HG03280 (cell line): ENCODE results near the gene ADK.

ENCODE experiments used
- ATAC-seq: cut with Tn5 transposase; IDR thresholded peaks from one replicate; pipeline ENCODE4 v1.9.1; 2021; ENCODE audit warnings: mild to moderate bottlenecking, moderate library complexity; ENCODE audit not compliant: unreplicated experiment

ADK gene

GRCh38 chr10:74643596-74643975 lies 492.6 kb downstream of the ADK start:
- ATAC-seq: no peak

GRCh38 chr10:74644738-74645137 lies 493.7 kb downstream of the ADK start:
- no peak for ATAC-seq

DNA sequence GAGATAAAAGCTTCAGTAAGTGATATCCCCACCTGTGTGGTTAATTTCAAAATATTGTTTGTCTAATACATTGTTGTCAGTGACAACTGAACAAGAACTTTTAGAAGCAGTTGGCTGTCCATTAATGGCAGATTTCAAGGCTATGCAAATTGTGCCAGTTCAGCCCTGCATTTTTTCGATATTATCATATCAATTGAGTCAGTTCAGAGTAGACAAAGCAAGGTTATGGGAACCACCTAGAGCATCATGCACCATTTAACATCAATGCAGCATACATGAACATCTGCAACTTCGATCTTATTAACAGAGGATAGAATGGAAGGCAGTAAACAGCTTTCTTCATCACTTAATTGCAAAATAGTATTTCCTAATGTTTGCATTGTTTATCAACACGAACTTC lies 494.7 kb downstream of the ADK start:
- ATAC-seq: no peak

- no peak for ATAC-seq
Measured at GRCh38 chr10:74650613-74651012, 499.6 kb downstream of the ADK start.

GRCh38 chr10:74651565-74651964 lies 500.5 kb downstream of the ADK start:
- ATAC-seq: no peak

DNA sequence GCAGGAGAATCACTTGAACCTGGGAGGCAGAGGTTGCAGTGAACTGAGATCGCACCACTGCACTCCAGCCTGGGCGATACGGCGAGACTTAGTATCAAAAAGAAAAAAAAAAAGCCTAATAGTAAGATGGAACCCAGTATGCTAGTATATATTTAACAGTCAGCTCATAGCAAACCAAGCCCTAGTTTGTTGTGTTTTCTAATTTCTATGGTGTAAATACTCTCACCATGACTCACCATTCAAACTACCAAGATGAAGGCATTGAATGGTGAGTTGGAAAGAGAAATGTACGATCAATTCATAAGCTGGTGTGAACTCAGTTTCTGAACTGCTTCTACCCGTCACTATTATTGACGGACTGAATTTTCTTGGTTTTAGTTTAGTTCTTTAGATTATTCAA lies 501.6 kb downstream of the ADK start:
- ATAC-seq: no peak

DNA sequence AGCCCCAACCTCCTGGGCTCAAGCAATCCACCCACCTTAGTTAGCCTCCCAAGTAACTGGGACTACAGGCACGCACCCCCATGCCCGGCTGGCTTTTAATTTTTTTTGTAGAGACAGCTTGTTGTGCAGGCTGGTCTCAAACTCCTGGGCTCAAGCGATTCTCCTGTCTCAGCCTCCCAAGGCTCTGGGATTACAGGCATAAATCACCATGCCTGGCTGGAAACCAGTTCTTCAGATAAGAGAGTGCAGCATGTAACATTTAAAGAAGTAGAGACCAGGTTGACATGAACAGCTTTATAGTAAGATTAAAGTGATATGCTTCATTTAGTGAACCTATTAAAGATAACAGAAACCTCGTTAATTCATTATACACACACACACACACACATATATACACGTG lies 507.5 kb downstream of the ADK start:
- no peak for ATAC-seq

DNA sequence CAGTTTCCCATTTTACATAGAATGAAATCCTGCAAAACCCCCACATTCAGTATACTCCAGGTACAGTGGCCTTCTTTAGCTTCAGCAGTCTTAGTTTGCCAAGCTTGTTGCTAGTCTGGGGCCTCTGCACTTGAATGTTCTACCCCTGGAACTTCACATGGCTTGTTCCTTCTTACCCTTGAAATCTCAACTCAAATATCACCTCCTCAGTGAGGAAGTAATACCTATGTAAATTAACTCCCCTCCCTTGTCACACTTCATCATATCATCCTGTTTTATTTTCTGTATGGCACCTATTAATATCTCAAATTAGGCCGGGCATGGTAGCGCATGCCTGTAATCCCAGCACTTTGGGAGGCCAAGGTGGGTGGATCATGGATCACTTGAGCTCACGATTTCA lies 511.6 kb downstream of the ADK start:
- no peak for ATAC-seq

- no peak for ATAC-seq
Measured at GRCh38 chr10:74669210-74669609, 518.2 kb downstream of the ADK start.

- no peak for ATAC-seq
Measured at GRCh38 chr10:74671716-74672115, 520.7 kb downstream of the ADK start.

GRCh38 chr10:74672430-74673165 lies 521.6 kb downstream of the ADK start:
- ATAC-seq: no peak

- no peak for ATAC-seq
Measured at GRCh38 chr10:74674927-74675326, 523.9 kb downstream of the ADK start.

DNA sequence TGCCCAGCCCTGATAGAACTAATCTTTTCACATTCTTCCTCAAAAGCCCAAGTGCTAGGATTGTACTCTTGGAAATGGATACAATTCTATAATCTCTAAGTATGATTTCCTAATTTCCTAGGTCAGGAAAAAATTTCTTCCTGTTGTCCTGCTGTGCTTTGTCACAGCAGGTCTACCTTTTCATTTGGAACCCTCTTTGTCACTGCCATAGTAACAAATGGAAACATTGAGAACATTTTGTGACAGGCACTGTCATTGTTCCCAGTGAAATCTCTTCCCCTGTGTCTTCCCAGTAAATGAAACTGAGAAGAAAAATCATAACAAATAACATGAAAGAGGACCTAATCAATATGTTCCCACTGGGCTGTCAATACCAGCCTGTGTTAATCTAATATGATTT lies 524.5 kb downstream of the ADK start:
- ATAC-seq: no peak

DNA sequence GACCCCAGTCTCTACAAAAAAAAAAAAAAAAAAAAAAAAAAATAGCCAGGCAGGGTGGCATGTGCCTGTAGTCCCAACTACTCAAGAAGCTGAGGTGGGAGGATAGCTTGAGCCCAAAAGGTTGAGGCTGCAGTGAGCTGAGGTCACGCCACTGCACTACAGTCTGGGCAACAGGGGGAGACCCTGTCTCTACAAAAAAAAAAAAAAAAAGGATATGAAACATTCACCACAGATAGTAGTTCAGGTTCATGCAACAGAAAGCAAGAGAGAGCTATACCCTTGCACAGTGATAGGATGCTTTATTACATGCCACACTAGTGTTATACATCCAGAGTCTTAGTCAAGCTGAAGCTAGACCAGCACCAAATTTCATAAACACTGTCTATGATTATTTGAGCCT lies 526.9 kb downstream of the ADK start:
- peak; percentile 76 for ATAC-seq

GRCh38 chr10:74681917-74682627 lies 531.1 kb downstream of the ADK start:
- ATAC-seq: no peak

GRCh38 chr10:74683067-74683466 lies 532.0 kb downstream of the ADK start:
- ATAC-seq: no peak

DNA sequence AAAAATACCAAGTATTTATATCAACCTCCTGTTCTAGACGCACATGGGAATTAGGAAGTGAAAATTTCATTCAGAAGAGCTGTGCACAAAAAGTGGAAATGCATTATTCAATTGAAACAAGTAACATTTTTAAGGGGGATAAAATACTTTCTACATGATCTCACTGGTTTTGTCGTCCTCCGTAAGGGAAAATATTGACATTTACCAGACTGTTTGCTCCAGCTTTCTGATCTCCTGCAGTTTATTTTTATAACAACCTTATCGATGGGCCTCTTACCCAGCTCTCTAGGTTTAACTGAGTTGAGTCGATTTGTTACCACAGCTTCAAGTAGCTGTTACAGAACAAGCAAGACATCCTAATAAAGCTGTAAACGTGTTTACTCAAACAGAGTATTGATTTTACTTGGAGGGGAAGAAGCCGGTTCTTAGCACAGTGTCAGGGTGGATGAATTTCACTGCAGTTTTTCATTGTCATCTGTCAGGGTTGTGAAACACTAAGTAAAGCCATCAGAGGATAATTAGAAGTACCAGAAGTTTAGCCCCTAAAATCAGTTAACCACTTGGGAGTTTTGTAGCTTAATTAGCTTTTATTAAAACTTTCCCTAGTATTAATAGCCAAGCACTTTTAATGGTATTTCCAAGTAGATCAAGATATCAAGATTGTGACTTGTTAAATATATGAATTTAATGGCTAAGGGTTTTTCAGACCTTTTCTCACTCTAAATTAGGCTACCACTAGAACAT lies 532.8 kb downstream of the ADK start:
- no peak for ATAC-seq

DNA sequence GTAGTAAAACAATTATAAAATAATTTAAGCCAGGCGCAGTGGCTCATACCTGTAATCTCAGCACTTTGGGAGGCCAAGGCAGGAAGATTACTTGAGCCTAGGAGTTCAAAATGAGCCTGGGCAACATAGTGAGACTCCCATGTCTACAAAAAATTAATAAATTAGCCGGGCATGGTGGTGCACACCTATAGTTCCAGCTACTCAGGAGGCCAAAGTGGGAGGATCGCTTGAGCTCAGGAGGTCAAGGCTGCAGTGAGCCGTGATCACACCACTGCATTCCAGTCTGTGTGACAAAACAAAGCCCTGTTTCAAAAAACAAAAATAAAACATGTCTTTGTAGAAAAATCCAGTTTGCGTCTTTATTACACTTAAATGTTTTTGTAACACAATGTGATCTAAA lies 533.4 kb downstream of the ADK start:
- no peak for ATAC-seq

- ATAC-seq: no peak
Measured at GRCh38 chr10:74685564-74685963, 534.5 kb downstream of the ADK start.

DNA sequence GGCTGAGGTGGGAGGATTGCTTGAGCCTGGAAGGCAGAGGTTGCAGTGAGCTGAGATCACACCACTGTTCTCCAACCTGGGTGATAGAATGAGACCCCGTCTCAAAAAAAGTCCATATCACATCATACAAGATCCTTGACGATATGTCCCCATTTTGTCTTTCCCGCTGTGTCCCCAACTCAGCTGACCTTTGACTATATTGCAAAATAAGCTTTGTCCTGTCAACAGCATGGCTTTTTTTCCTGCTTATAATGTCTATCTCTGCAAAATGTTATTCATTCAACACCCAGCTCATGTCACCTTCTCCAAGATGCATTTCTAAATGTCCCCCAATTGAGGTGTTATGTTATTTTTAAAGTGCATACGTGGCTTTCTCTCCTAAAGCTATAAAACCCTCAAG lies 539.4 kb downstream of the ADK start:
- ATAC-seq: no peak

- no peak for ATAC-seq
Measured at GRCh38 chr10:74691164-74691563, 540.1 kb downstream of the ADK start.
